SK-MEL-5 (cell line): ENCODE results near the gene DENND5B. TPM values are rescaled to one million over a fixed set of nuclear protein-coding genes. Genes with fewer than 3 reads are reported as not detected.
"Not testable (repeated sequence)": the region's sequence is repeated elsewhere in the genome, so short reads cannot be mapped to it uniquely, and the experiment has no call there.

Experiments
- DNase-seq: peaks from one replicate; pipeline ENCODE4 v3.0.0-alpha.2; 2016; ENCODE audit warnings: low read depth, low spot score
- in situ Hi-C: cut with HindIII; loops from 2 replicates; pipeline ENCODE4 v1.10.0; 2016; ENCODE audit warnings: low sequenced_read_pairs, high pct_unique_total_duplicates, low pct_unique_long_range_greater_than_20kb
- total RNA-seq: library from RNA; depleted of rRNA; stranded (reverse); fragments of >200 nt; shearing (Covaris generic); gene quantifications from 2 replicates; pipeline ENCODE4 v1.2.3, GENCODE V29; 2014

DENND5B gene
- total RNA-seq, 1 experiment from 2014 or later: 14.8 TPM

DNA sequence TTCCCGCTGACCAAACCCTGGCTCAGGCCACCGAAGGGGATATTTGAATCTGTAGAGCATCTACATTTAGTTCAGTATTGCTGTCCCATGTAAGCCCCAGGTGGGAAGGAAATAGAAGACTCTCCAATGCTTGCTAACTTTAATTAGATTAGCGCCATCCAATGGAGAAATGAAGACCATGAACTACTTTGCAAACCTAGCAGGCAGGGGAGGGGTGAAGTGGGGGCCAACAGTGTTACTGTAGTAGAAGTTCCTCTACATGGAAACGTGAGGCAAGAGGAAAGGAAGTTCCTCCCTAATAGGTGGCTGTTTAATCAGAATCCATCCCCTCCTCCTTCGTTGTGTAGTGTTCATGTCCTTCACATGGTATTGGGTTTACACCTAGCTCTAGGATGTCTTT is 9.3 kb upstream of the DENND5B start:
- in situ Hi-C loops: no loop called here
- peak; percentile 45 for DNase-seq

DNA sequence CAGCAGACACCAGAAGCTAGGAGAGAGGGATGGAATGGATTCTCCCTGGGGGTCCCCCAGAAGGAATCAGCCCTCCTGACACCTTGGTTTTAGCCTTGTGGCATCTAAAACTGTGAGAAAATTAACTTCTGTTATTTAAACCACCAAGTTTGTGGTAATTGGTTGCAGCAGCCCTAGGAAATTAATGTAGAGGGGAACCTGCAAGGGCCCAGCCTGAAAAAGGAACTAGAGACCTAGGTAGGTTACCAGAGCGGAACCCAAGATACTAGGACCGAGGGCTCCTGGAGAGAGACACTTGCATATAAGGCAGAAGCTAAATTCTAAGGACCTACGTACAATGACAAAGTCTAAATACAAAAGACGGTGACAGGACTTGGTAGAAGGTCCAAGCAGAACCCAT is 8.1 kb upstream of the DENND5B start:
- in situ Hi-C loops: no loop called here
- DNase-seq: no peak

DNA sequence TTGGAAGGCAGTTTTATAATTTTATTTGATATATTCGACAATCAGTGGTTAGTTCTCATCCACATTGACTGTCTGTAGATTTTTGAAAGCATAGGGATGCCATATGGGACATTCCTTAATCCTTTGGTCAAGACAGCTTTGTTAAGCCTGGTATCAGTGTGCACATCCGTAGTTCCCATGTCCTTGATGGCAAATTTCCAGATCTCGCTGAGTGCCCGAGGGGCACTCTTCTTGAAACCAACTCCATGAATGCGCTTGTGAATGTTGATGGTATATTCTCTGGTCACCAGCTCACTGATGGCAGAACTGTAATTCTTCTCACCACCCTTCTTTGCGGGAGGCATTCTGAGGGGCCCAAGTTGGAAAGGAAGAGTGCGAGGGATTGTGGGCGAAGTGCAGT is 6.1 kb upstream of the DENND5B start:
- peak; percentile 72 for DNase-seq
- in situ Hi-C loops: no loop called here

DNA sequence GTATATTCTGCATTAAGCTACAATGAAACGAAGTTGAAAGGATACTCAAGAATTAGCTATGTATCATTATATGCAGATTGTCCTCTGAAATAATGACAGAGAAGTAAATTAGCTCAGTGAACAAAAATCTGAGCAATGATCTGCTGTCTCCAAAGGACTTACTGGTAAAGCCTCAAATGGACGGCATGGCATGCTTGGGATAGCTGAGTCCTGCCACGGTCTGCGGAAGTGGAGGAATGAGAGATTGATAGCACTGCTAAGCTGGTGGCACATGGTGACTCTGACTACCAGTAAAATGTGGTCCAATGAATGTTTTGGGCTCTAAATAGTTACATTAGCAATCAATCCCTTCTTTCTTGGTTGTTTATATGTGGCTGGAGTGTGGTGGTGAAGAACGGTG is 3.7 kb upstream of the DENND5B start:
- in situ Hi-C loops: no loop called here
- no peak for DNase-seq

DNA sequence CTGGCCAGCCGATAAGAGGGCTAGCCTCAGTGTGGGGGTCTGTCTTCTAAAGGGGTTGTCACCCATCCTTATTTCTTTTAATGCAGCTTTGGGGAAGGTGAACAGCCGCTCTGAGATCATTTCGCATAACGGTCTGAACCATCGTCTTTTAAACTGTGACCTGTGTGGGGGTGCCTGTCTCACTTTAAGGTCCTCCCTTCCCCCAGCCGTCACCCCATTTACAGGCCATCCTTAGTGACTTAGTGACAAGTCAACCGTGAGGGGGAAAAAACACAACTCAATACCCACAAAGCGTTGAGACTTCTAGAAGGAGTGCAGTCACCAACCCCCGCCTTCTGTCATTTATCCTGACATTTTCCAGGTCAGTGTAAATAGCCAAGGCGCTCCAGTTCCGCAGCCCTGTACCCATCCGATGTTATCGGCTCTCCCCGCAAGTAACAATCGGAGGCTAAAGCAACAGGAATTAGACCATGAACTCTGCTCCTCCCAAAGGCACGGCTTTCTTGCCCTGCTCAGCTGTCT is 505 bp upstream of the DENND5B start:
- in situ Hi-C loops: no loop called here
- no peak for DNase-seq

DNA sequence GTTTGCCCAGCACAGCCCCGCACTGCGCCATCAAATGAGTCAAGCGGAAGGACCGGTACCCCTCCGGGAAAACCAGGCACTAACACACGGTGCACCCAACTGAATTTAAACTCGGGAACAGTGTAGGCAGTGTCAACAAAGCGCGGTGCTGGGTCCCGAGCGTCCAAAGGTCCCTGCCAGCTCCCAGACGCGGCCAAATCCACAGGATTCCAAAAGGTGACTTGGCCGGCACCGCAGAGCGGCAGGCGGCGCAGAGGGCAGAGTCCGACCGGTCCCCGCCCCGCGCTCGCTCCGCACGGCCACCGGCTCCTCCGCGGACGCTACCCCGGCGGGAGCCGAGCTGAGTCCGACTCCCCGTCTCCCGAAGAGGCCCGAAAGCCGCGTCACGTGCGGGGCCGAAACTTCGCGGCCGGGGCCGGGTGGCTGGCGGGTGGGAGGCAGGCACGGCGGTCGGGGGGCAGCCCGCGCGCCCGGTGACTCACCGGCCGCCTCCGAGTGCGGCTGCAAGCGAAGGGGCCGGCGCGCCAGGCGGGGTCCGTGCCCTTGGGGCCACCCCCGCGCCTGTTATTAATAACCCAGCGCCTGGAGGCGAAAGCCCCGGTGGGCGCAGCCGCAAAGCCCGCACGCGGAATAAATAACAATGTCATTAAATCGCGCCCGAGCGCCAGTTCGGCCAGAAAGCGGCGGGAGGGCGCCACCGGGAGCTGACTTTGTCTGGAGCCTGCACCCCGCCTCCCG is 863 bp downstream of the DENND5B start:
- DNase-seq: peak; percentile 81
- in situ Hi-C loops: no loop called here

DNA sequence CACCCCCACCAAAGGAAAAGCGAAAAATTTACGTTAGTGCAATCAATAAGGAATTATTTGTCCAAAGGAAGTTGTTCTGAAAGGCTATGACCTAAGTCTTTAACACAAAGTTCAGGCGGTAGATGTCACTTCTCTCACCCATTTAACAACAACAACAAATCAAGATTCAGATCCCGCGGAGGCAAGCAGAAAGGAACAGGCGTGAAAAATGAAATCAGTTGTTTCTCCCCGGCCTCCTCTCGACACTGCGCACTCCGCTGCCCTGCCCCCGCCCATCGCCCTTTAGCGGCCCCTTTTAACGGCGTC is 1.4 kb downstream of the DENND5B start:
- in situ Hi-C loops: no loop called here
- no peak for DNase-seq

DNA sequence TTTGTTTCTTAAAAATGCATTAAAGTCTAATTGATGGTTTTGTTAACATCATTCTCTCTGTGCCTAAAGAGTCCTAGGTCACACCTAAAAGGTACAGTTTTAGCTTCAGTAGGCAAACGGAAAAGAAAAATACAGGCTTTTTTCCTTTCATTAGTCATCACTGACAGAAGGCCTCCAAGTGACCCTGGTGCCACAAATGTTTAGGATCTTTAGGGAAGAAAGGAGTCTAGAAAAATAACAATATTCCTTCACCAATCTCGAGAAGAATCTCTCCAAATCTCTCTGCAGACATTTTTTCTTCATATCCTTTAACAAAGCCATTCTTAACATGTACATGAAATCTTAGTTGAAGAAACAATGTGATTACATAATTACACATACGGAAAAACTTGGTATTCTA is 2.0 kb downstream of the DENND5B start:
- in situ Hi-C loops: no loop called here
- DNase-seq: no peak

DNA sequence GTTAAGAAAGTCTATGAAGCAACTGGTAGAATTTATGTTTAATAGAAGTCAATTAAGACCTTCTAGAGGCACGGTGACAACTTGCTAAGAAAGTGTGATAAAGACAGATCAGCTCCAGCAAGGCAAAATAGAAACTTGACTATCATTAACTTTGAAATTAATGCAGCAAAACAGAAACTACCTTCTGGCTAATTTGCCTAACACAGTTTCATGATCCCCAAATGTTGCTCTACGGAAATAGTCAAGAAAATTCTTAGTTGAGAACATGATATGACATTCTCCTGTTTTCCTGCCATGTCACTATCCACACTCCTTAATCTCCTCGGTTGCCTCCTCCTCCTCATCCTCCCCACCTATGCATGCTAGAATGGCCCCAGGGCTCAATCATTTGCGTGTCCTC is 4.2 kb downstream of the DENND5B start:
- in situ Hi-C loops: no loop called here
- DNase-seq: no peak

DNA sequence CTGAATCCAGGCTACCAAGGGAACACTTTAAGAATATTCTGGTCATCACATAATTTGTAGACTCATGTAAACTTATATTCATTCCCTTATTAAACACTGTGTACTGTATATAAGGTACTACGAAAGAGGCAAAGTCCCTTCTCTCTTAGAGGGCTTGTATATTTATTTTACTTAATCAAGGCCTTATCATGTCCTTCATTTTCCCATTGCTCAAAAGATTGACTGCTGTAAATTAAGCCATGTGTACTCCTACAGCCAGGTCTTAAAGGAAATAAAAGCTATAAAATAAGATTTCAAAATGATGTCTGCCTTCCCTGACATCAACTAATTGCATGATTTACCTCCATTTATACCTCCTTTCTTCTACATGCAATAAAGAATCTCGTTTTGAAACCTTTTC is 5.0 kb downstream of the DENND5B start:
- in situ Hi-C loops: no loop called here
- DNase-seq: no peak

DNA sequence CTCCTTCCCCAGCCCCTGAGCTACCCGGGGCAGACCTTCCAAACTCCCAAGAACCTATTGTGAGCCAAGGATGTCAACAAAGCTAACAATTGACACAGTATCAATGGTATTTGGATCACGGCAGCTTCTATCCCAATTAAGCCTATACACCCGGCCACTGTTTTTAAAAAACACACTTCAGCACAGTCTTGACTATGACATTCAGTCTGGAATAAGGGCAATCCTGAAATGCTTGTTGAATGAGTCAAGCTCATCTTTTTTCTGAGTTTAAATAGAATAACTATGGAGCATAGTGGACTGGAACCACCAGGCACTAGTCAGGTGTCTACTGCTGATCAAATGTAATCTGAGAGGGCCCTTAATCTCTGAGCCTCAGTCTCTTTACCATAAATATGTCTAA is 5.7 kb downstream of the DENND5B start:
- no peak for DNase-seq

DNA sequence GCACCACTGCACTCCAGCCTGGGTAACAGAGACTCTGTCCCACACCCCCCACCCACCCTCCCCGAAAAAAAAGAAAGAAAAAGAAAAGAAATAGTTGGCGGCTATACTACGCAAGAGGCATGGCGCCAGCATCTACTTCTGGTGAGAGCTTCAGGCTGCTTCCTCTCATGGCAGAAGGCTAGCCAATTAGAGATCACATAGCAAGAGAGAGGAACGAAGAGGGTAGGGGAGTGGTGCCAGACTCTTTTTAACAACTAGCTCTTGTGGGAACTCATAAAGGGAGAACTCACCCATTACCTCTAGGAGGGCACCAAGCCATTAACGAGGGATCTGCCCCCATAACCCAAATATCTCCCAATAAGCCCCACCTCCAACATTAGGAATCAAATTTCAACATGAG is 6.2 kb downstream of the DENND5B start:
- DNase-seq: no peak
- in situ Hi-C loops: no loop called here

More for the DNA sequence above, 5.7 kb downstream of the DENND5B start:
- in situ Hi-C loops: no loop called here

DNA sequence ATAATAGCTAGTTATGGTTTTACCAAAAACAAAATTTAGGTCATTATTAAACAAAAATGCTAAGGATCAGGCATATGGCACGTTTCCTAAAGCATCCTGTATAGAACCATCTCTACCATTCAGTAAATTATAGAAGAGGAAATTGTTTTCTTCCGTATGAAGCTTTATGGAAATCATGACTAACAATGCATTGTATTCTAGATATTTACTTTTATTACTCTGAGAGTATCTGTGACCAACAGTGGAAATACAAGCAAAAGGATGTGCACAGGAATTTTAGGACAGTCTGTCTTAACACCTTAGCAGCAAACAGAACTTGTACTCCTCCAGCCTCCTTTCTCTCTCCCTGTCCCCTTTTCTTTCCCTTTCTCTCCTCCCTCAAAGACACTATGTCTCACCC is 7.1 kb downstream of the DENND5B start:
- in situ Hi-C loops: no loop called here
- DNase-seq: no peak

DNA sequence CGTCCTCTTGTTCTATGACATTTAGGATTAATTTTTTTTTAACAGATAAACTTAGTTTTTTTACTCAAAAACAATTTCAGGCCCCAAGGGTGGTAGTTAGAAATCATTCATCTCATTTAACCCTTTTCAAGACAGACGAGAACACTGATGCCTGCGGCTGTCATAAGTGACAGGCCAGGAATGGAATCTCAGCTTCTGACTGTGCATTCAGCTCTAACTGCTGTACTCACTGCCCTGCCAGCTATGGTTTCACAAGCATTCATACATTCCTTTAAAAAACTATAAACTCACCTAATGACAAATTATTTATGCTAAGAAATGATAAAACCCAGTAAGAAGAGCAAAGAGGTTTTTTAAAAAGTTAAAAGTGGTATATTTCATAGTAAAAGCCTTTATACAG is 8.8 kb downstream of the DENND5B start:
- in situ Hi-C loops: no loop called here
- DNase-seq: no peak

DNA sequence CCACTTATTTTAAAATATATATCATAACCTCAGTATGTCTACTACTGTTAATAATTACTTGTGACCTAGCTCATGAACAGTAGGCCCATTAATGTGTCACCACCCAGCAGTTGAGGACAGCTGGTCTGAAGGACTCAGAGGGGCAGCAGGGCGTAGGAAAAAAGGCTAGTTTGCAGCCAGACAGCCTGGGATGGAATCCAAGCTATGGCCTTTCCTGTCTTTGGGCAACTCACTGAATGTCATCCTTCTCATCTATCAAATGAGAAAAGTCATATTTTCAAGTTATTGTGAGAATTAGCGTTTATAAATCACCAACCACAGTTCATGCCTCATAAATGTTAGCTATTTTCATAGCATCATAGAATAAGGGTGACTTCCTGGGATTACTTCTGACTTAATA is 12.3 kb downstream of the DENND5B start:
- in situ Hi-C loops: no loop called here
- DNase-seq: no peak

DNA sequence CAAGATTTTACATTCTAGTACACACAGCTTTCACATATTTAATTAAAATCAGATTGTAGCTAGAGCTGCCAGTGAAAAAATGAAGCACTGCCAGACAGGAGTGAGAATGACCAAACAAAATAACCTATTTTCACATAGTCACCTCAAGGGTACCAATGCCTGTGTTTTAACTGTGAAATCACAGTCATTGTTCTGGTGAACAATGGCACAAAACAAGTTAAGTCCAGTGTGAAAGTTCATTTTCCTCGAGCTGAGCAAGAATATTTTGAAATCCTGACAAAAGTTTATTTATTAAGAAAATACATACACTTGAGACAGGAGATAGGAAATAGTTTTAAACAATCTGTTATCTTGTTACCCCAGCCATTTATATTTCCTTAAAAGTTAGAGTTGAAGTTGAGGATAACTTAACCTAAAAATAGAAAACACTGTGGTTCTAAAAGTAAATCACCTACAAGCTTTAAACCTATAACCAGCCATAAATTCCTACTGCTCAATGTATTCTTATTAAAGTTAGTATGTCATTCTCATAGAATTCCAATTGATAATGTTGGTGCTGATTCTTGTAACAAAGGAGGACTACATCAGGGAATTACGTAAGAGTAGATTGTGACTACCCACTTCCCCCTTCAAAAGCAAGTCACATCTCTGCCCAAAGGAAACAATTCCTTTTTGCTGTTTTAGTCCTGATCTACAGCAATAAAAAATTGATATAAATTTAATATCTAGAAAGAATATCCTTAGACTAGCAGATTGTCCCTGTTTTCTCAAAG is 15.9 kb downstream of the DENND5B start:
- in situ Hi-C loops: no loop called here

DNA sequence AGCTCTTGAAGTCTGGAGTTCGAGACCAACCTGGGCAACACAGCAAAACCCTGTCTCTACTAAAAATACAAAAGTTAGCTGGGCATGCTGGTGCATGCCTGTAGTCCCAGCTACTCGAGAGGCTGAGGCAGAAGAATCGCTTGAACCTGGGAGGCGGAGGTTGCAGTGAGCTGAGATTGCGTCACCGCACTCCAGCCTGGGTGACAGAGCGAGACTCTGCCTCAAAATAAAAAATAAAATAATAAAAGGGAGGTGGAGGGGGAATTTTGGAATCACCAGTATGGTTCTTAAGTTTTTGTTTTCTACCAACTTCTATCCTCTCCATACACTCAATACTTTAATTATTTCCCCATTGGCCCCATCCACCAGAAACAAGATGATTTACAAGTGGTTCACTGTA is 16.6 kb downstream of the DENND5B start:
- DNase-seq, in situ Hi-C loops: not testable (repeated sequence)

More for the DNA sequence above, 15.9 kb downstream of the DENND5B start:
- DNase-seq: peak; percentile 36

DNA sequence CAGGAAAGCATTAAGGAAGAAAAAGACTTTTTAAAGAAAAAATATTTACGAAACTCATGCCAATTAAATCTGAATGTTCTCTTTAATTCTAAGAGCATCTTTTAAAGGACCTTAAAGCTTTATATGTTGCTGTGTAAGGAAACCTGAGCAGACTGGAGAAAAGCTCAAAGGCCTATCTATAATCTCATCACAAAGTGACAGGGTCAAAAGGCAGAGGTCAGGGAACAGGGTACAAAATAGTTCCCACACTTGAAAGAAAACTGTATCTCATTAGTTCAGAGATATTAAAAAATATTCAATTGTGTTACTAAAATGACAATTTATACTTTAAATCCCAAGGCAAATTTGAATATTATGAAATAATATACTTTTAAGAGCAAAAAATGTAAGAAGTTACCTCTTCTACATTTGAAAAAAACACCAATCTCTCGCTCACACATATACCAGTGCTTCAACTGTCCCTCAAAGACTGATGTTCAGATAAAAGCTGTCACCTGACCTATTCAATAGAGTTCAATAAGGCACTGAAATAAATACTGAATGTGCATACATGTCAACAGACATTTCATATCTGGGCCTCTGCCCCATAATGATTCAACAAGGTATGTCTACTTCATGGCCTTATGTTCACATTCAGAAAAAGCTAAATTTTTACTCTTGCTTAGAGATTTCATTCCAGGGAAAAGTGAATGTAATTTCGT is 17.9 kb downstream of the DENND5B start:
- no peak for DNase-seq
- in situ Hi-C loops: no loop called here

DNA sequence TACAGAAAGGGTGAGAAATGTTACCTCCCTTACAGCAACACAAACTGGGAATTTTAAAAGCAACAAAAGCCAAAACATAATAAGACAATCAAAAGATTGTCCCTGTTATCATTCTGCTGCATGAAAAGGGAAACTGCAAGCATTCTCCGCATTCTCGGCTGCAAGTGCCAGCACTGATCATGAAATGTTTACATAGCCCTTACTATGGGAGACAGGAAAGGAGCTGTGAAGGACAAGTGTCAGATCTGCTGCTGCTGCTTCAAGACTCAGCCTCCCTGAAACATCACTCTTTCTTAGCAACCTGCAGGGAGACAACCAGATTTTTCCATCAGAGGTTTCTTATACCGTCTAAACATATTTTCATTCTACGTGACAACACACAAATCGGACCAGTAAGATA is 20.1 kb downstream of the DENND5B start:
- no peak for DNase-seq
- in situ Hi-C loops: no loop called here
